ENCODE data around the gene ATP2A2.
"Not testable (repeated sequence)": the region's sequence is repeated elsewhere in the genome, so short reads cannot be mapped to it uniquely, and the experiment has no call there.

ATP2A2 gene

GRCh38 chr12:110343736-110344555, 62.9 kb downstream of the ATP2A2 start:
- no peak for DNase-seq

GRCh38 chr12:110344657-110345056, 63.6 kb downstream of the ATP2A2 start:
- no peak for DNase-seq

GRCh38 chr12:110345176-110345661, 64.2 kb downstream of the ATP2A2 start:
- DNase-seq: no peak

GRCh38 chr12:110345963-110346362, 64.9 kb downstream of the ATP2A2 start:
- DNase-seq: no peak

GRCh38 chr12:110347767-110348166, 66.7 kb downstream of the ATP2A2 start:
- no peak for DNase-seq

- no peak for DNase-seq
These were observed 67.5 kb downstream of the ATP2A2 start for GRCh38 chr12:110348431-110349059.

GRCh38 chr12:110349096-110349495, 68.0 kb downstream of the ATP2A2 start:
- no peak for DNase-seq

GRCh38 chr12:110349514-110350151, 68.6 kb downstream of the ATP2A2 start:
- DNase-seq: peak; percentile 48 to 53

GRCh38 chr12:110351119-110351518, 70.1 kb downstream of the ATP2A2 start:
- no peak for DNase-seq

- no peak for DNase-seq
These were observed 71.4 kb downstream of the ATP2A2 start for GRCh38 chr12:110352401-110352800.

GRCh38 chr12:110353211-110353965, 72.3 kb downstream of the ATP2A2 start:
- DNase-seq: no peak

- DNase-seq: no peak
These were observed 73.2 kb downstream of the ATP2A2 start for GRCh38 chr12:110354172-110354780.

GRCh38 chr12:110355073-110355472, 74.0 kb downstream of the ATP2A2 start:
- DNase-seq: peak in 1 of 2 donors; percentile 22

- DNase-seq: not testable (repeated sequence)
These were observed 77.5 kb downstream of the ATP2A2 start for GRCh38 chr12:110358384-110359097.

GRCh38 chr12:110361216-110361615, 80.2 kb downstream of the ATP2A2 start:
- DNase-seq: no peak

- DNase-seq: no peak
These were observed 84.7 kb downstream of the ATP2A2 start for GRCh38 chr12:110365489-110366320.

GRCh38 chr12:110366321-110367142, 85.5 kb downstream of the ATP2A2 start:
- DNase-seq: no peak

- DNase-seq: no peak
These were observed 86.3 kb downstream of the ATP2A2 start for GRCh38 chr12:110367181-110367864.

- DNase-seq: no peak
These were observed 88.9 kb downstream of the ATP2A2 start for GRCh38 chr12:110369992-110370391.

Data from activated CD4-positive, alpha-beta T cell treated with anti-CD3 and anti-CD28 coated beads for 4 hours (primary cell).